KG1 (cell line): ENCODE measurements around the gene POMT2.
"Not testable (repeated sequence)": the region's sequence is repeated elsewhere in the genome, so short reads cannot be mapped to it uniquely, and the experiment has no call there.

Experiments
- DNase-seq: peaks from one replicate; lab custom pipeline; 2025; lab: John Stamatoyannopoulos, UW

The POMT2 gene

GRCh38 chr14:77324816-77325745, 4.4 kb upstream of the POMT2 start:
- DNase-seq, result no peak

GRCh38 chr14:77324289-77324688, 3.6 kb upstream of the POMT2 start:
- DNase-seq, result no peak

- no peak for DNase-seq
Measured at GRCh38 chr14:77323571-77323970, 2.9 kb upstream of the POMT2 start.

DNA sequence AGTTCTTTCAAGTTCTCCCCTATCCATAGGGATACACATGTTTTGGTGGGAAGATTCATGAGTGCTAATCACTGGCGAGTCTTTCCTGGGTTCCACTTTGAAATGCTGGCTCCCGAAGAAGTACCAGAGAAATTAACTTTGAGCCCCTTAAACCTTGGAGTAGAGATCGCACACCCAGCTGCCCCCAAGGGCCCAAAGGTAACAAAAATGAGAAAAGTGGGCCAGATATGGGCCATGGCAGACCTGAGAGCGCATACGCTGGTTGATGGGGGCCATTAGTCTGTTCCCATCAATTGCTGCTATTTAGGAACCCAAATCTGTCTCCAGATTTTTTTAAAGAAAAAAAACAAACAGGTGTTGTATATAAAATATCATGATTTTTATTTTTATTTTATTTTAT, 2.3 kb upstream of the POMT2 start:
- DNase-seq, result no peak

- no peak for DNase-seq
Measured at GRCh38 chr14:77322250-77322902, 1.7 kb upstream of the POMT2 start.

GRCh38 chr14:77319422-77319821, 1.3 kb downstream of the POMT2 start:
- DNase-seq, result no peak

DNA sequence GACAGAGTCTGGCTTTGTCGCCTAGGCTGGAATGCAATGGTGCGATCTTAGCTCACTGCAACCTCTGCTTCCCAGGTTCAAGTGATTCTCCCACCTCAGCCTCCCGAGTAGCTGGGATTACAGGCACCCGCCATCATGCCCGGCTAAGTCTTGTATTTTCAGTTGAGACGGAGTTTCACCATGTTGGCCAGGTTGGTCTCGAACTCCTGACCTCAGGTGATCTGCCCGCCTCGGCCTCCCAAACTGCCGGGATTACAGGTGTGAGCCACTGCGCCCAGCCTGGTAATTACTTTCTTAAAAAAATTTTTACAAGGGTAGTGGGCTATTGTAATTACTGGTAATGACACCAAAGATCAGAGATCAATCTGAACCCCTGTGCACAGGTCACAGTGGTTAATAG, 1.9 kb downstream of the POMT2 start:
- not testable (repeated sequence) for DNase-seq

- DNase-seq, result no peak
Measured at GRCh38 chr14:77318006-77318553, 2.6 kb downstream of the POMT2 start.

DNA sequence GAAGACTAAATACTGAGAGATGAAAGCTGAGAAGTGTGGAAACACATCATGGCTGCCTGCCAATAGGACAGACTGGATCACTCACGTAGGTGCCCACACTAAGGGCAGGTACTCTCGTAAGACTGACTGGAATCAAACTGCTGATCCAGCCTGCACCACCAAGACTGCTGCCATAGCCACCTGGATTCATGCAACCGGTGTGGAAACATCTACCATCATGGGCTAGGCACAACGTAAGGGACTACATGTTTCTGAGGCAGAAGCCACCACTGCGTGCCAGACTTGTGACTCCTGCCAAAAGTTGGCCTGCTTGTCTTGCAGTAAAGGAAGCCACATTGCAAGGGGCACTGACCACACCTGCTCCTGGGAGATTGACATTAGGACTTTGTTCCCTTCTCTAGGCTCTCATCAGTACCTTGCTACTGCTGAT, 3.8 kb downstream of the POMT2 start:
- no peak for DNase-seq

DNA sequence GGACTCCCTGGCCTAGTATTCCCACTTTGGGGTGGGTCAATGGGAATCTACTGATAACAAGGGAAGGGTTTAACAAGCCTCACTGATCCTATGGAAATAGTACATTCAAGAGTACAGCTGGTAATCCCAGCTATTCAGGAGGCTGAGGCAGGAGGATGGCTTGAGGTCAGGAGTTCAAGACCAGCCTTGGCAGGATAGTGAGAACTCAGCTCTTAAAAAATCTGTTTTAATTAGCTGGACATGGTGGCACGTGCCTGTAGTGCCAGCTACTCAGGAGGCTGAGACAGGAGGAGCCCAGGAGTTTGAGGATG, 4.5 kb downstream of the POMT2 start:
- DNase-seq, result no peak

DNA sequence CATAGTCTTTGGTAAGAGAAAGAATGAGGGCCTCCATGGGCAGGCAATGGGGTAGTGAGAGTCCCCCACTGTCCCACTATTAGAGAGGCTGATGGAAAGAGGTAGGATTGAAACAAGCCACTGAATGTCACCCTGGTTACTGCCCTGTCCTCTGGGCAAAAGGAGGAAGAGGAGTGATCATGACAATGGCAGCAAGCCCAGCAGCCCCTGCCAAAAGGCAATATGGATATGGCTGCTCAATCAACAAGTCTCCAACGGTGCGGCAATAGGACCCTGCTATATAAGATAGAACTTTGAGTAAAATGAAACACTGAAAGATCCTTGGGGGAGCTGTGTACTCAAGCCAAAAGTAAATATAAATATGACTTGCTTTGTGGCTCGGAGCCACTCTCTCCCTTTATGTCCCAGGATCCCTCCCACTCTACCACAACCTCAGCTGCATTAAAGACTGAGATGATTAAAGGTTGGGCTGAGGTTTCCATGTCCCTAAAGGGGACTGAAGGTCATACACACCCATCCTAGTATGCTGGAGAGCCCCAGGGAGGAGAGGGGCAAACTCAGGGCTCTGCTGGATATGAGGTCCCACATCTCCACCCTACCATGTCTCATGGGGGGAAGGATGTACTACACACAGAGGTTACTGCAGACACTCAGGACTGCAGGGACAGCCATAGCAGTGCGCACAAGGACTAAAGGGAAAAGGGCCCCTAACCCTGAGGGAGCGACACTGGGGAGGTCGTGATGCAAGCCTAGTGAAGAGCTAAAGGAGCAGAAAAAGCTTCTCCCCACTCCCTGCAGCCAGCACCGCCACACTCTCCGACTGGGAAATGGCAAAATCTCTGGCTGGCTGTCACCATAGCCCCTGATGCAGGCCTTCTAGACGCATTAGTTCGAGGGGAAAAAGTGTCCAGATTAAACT, 5.9 kb downstream of the POMT2 start:
- DNase-seq, result no peak

DNA sequence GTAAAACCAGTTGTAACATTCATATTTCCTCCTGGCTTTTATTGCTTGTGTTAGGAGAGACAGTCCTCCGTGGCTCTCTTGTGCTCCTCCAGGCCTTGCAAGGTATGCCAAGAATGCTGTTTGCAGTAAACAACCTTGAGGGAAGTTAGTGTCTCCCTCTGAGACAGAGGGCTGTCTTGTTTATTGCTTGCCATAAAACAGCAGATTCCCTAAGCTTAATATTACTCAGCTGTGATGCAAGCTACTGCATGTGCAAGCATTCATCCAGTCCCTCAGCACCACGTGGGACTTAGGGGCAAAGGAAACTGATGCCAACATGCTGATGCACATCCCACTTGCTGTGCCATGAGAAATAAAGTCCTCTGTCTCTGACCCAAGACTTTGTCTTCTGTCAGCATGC, 6.6 kb downstream of the POMT2 start:
- no peak for DNase-seq

DNA sequence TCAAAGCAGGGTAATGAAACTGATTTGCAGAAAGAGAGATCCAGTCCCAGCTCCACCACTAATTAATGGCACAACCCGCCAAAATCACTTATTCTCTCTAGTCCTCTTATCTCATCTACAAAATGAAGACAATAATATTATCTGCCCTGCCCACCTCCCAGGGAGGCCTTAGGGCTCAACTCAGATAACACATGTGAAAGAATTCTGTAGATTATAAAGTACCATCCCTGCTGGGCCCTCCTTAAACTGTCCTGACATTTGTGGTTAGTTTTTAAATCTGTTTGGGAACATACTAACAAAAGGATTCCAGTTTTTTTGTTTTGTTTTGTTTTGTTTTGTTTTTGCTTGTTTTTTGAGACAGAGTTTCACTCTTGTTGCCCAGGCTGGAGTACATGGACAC, 7.3 kb downstream of the POMT2 start:
- DNase-seq, result no peak

DNA sequence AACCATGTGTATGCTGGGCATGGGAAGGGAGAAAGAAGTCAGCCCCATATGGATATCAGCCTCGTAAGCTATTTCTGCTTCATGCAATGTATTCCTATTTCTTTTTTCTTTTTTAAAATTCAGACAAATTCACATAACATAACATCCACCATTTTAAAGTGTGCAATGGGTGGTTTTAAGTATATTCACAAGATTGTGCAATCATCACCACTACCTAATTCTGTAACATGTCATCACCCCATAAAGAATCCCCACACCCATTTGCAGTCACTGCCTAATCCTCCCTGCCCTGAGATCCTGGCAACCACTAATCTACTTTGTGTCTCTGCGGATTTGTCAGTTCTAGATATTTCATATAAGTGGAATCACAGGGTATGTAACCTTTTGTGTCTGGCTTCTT, 9.5 kb downstream of the POMT2 start:
- no peak for DNase-seq

GRCh38 chr14:77310026-77310425, 10.7 kb downstream of the POMT2 start:
- DNase-seq, result no peak

DNA sequence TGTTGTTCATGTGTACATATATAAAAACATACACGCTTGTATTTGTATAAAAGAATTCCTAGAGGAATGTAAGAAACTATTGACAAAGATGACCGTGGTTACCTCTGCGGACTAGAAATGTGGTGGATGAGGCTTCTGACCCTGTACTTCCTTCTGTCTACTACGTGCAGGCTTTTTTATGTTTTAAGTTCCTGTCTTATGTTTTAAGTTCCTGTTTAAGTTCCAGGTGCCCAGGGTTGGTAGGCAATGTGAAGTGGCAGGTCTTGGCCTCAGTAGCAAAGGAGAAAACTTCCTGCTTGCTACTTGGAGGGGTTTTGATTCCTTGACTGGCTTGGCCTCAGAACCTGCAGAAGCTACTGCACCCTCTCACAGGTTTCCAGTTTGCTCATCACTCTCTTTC, 11.6 kb downstream of the POMT2 start:
- DNase-seq, result peak; percentile 46

DNA sequence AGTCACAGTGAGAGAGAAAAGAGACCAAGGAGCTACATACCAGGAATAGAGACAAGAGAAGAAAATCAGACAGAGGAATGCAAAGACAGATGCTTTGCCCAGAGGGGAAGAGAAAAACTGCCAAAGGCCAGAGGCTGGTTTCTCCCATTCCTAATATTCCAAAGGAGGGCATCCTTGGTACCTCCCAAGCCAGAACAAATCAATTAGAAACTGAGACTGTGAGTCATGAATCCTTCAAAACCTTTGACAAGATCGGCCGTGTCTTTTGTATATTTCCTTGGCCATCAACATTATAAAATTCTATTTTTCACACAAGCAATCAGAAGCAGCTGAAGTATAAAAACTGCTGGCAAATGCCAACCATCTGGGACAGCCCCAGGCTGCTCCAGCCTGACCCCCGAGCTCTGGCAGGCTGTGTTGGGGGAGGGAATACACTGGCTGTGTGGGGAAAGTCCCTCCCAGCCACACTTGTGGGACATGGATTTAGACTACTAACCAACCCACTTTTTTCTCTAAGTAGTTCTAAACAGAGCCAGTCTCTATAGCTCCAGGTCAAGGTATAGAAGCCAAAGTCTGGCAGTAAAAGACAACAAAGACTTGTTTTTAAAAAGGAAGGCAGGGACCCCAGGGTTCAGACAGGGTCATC, 13.7 kb downstream of the POMT2 start:
- DNase-seq, result no peak

DNA sequence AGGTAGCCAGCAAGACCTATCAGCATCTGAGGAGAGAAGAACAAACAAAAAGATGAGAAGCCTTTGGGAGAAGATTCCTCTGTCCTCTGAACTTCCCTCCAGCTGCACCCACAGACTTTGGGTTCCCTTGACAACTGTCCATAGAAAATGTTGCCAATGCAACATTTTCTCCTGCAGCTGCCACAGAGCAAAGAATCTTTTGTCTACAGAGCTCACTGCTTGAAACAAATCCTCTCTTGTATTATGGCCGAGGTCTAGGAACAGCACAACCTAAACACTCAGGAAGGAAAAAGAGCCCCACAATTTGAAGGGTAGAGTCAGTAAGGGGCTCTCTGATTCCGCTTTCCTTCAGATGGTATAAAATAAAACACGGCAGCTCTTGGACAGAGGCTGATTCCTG, 14.3 kb downstream of the POMT2 start:
- DNase-seq, result no peak

DNA sequence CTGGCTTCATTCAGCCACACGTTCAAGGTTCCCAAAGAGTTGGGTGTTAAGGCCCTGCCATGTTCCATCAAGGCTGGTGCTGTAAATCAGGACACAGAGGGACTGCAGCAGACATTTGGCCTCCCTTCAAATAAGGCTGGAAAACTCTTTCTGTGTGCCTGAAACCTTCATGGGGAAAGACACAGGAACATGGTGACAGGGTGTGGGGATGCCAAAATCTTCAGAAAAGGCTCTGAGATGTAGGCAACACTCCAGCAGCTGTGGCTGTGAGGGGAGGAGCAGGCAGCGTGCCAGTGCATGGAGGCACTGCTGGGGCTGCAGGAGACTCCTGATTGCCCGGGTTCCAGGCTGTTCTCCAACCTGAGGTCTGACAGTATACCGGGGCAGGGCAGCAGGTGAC, 15.0 kb downstream of the POMT2 start:
- no peak for DNase-seq

DNA sequence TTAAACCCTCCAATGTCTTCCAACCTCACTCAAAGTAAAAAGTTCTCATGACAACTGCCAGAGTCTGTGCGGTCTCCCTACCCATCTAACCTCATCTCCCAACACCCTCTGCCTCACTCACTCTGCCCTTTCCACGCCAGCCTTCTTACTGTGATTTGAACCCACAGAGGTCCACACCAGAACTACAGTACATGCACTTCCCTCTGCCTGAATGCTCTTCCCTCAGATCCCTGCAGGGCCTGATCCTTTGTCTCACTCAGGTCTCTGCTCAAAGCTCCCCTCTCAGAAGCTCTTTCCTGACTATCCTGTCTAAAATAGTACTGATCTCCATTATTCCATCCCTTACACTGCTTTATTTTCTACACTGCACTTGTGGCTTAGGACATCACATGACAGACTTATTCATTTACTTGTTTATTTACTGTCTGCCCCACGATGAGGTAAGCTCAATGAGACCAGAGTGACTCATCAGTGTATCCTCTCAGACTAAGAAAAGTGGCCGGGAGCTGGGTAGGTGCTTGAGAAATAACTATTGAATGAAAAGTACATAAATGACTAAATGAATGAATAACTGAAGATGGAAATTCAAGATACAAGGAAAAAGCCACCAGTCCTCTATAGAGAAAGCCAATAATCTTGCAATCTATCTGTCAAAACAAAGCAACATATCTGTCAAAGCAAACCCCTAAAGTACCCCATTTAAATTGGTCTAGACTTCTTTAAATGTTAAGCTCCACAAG, 17.1 kb downstream of the POMT2 start:
- no peak for DNase-seq

DNA sequence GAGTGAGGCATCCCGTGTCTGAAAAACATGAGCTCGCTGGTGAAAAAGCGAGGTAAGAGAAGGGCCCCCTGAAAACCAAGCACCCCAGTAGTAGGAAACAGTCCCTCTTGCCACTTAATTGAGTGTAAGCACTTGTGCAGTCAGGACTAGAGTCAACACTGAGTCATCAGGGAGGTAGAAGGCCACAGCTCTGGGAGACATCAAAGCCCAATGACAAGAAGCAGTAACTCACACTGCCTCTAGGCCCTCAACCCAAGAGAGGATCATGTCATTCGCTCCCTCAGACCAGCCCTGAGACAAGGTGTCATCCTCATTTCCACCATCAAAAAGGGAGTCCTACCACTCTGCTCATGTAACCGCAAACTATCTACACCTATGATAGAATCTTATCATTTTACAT, 17.8 kb downstream of the POMT2 start:
- no peak for DNase-seq
